ENCODE data around the gene ZNF581.

GRCh38 chr19:55679343-55680257 lies 36.2 kb downstream of the ZNF581 start:
- TF ChIP-seq, protein P1, sequence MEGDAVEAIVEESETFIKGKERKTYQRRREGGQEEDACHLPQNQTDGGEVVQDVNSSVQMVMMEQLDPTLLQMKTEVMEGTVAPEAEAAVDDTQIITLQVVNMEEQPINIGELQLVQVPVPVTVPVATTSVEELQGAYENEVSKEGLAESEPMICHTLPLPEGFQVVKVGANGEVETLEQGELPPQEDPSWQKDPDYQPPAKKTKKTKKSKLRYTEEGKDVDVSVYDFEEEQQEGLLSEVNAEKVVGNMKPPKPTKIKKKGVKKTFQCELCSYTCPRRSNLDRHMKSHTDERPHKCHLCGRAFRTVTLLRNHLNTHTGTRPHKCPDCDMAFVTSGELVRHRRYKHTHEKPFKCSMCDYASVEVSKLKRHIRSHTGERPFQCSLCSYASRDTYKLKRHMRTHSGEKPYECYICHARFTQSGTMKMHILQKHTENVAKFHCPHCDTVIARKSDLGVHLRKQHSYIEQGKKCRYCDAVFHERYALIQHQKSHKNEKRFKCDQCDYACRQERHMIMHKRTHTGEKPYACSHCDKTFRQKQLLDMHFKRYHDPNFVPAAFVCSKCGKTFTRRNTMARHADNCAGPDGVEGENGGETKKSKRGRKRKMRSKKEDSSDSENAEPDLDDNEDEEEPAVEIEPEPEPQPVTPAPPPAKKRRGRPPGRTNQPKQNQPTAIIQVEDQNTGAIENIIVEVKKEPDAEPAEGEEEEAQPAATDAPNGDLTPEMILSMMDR (IDR thresholded peaks at IDR 0.05; ENCODE audit: low read length), result no peak
- no peak for TF ChIP-seq EZH2 (IDR thresholded peaks at IDR 0.05; ENCODE audit: borderline replicate concordance, low read length)
